NCI-H2081 (cell line): Measurements from ENCODE around the gene SPATA9.

Experiments used
- DNase-seq, 2 experiments: peaks; one replicate each; lab custom pipeline; 2025; lab: John Stamatoyannopoulos, UW

Gene SPATA9, protein sequence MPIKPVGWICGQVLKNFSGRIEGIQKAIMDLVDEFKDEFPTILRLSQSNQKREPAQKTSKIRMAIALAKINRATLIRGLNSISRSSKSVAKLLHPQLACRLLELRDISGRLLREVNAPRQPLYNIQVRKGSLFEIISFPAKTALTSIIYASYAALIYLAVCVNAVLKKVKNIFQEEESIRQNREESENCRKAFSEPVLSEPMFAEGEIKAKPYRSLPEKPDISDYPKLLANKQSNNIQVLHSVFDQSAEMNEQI

DNA sequence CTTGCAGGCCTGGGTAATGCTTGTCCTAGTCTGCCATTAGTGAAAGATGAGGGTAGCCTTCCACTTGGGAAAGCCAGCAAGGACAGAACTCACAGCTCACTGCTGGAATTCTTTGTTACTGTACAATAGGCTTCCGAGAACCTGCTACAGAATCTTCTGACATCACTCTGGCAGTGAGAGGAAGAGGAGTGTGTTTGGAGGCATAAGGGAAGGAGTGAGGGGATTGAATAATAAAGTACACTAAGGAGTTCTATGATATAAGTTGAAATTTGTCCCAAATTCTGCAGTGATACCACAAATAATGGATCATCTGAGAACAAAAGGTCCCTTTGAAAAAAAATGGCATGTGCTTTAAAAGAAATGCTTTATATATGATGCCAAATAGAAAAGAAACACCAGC is at the start of gene SPATA9:
Gene SPATA9, minus strand, starts transcription at position 101 of the 400 bp plus-strand sequence. CDS start 137 bp downstream, outside the sequence.
- no peak for DNase-seq

DNA sequence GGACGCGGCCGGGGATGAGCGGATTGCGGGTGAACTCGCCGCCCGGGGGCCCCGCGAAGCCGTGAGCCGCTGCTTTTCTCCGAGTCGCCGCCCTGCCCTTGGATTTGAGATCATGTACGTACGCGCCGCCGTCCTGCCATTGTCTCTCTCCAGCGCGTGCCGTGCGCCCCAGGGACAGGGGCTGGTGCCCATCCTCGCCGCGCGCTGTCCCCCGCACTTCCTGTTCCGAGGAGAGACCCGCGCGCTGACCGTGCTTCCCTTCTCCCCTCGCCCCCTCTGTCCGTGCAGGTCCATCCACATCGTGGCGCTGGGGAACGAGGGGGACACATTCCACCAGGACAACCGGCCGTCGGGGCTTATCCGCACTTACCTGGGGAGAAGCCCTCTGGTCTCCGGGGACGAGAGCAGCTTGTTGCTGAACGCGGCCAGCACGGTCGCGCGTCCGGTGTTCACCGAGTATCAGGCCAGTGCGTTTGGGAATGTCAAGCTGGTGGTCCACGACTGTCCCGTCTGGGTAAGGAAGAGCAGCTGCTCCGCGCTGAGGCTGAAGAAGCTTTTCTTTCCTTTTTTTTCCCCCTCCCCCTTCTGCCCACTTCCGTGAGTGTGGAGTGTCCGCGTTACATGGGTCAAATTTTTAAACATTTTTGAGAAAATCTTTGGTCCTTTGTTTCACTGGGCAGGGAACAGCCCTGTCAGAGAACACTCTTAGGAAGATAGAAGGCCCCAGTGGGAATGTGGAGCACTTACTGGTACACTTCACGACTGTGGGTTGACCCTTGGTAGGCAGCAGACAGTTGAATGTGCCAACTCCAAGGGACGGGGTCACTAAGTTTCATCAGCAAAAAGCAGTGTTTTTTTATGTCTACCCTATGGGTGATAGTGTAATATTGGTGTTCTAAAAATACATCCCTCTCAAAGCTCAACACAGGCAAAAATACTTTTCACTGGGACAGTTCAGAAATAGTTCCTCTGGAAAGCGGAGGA is 49.1 kb upstream of the SPATA9 start:
- DNase-seq, result peak; percentile 36 to 65

DNA sequence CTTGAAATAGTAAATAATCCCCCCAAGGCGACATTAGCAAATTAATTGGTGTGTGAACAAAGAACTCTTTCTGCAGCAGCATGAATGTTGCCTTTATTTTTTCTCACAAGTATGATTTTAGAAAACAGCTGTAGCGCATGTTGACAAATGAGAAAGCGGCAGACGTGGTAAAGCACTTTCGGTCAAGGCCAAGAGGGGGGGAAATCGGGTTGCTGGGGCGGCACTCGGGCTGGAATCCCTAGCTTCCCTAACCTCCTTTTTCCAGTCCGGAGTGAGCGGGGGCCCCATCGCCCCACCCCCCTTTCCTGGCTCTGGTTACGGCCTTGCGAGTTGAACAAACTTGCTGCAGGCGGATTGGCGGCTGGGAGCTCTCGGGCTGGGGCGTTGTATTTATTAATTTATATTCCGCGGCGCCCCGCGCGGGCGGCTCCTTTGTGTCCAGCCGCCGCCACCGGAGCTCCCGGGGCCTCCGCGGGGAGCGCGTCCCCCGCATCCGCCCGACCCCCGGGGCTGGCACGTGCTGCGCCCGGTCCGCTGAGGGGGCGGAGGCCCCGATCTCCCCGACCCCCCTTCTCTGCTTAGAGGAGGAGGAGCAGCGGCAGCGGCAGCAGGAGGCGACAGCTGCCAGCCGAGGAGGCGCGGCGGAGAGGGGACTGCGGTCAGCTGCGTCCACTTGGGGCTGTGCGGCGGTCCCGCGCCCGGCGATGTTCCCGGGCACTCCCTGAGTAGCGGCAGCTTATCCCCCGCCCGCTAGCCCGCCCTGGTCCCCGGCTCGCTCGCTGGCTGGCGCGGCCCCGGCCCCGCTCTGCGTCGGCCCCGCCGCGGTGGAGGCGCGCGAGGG is 48.2 kb upstream of the SPATA9 start, which contains the start of gene RHOBTB3:
Gene RHOBTB3, plus strand, starts transcription at position 607 of the 841 bp plus-strand sequence. CDS start 347 bp downstream, outside the sequence.
- DNase-seq, result peak; percentile 84 to 91

DNA sequence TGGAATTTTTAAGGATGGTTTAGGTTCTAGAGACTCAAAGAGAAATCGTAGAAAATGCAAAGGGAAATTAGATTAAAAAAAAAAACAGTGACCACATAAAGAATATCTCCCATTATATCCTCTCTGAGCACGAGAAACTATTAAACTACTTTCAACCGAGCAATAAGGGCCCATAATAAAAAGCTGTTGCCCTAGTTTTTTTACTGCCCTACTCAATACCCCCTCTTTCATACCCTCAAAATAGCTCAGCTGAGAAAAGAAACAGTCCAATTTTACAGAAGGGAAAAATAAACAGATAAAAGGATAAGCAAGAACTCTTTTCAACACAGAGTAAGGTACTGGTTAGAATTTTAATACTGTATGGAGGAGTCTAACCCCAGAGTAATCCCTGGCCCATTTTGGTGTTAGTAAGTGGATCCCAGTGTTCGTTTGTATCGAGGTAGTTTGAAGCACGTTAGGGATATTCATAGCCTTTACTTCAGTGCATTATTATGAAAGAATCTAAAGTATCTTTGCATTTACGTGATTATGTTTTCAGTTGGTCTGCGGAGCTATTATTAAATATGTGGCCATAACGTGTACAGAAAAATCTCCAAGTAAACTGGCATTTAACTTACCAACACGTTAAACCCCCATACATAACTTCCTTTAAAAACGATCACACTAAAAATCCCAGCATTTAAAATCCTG is 47.4 kb upstream of the SPATA9 start:
- DNase-seq, result no peak

DNA sequence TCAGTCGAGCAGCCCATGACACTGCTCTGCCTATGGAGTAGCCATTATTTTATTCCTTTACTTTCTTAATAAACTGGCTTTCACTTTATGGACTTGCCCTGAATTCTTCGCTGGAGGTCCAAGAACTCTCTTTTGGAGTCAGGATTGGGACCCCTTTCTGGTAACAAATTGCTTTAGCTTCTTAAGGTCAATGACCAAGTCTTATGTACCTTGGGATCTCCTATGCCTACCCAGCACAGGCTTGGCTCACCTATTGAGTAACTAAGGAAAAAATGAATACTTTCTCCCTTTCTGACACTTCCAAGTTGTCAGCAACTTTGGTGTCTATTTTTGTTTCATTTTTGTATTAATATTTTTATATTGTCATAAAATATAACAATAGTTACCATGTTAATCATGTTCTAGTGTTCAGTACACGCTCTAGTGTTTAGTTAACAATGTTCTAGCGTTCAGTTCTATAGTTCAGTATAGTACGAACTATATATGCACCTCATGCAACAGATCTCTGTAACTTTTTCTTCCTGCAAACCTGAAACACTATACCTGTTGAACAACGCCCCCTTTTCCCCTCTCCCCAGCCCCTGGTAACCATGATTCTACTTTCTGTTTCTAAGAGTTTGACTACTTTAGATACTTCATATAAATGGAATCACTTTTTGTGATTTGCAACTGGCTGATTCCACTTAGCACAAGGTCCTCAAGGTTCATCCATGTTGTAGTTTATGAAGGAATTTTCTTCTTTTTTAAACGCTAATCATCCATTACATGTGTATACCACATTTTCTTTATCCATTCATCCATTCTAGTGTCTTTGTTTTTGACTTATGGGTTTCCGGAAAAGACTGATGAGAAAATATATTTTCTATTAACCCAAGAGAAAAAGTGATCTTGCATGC is 46.6 kb upstream of the SPATA9 start:
- no peak for DNase-seq

DNA sequence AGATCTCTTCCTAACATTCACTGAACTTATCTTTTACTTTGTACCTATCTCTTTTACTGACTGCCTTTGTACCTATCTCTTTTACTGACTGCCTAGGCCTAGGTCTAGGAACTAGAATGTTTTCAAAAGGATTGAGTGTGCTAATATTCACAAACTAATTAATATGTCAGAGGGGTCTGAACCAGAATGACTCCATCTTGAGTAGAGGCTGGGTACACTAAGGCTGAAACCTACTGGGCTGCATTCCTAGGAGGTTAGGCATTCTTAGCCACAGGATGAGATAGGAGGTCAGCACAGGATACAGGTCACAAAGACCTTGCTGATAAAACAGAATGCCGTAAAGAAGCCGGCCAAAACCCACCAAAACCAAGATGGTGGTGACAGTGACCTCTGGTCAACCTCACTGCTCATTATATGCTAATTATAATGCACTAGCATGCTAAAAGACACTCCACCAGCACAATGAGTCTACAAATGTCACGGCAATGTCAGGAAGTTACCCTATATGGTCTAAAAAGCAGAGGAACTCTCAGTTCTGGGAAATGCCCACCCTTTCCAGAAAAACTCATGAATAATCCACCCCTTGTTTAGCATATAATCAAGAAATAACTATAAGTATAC is 45.8 kb upstream of the SPATA9 start:
- DNase-seq, result no peak

DNA sequence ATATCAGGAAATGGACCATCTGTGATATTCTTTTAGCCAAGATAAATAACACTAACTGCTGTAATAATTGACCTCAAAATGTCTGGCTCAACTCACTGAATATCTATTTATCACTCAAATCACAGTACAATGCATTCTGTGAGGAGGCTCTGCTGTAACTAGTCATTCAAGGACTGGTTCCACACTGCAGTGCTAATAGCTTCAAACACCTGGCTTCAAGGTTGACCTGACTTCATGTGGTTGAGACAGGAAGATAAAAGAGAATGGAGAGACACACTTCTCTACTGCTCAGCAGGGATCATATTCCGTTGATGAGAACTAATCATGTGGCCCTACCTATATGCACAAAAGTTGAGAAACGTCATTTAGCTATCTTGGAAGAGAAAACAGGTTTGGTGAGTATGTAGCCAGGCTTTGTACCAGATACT is 45.0 kb upstream of the SPATA9 start:
- DNase-seq, result peak in 1 of 2 experiments; percentile 85

DNA sequence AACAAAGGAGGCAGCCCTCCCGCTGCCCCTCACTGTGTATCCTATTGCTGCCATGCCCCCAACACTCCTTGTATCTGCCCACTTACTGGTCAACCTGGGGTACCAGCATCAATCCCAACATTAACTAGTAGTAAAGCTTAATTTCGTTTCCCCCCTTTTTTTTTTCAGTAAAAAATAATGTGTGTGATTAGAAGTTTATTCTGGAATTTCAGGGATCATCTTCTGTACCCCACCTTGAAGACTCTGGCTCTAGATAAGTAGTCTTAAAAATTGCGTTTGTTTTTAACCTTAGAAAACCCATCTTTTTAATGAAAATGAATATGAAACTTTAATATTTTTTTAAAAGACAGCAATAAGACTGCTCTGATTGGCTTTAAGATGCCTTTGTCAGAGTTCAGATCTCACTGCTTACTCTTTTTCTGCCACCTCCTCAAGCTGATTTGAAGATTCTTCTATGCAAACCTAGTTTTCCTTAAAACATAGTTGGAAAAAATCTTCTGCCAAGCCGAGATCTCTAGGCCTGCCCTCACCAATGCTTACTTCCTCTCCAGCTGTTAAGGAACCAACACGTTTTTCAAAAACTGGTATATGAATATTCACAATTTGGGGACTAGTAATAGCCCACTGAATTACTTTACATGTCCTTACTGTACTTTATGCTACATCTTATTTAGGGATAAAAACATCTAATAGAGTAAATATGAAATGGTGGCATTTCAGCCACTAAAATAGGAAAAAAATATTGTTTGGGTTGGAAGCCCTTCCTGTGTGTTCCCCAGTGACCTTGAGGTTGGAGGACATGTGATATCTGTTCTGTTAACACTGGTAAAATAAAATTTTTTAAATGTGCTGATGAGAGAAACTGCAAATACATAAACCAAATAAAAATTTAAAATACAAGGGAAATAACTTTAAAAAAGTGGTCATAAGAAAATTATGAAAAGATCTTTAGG is 44.3 kb upstream of the SPATA9 start:
- DNase-seq, result no peak

DNA sequence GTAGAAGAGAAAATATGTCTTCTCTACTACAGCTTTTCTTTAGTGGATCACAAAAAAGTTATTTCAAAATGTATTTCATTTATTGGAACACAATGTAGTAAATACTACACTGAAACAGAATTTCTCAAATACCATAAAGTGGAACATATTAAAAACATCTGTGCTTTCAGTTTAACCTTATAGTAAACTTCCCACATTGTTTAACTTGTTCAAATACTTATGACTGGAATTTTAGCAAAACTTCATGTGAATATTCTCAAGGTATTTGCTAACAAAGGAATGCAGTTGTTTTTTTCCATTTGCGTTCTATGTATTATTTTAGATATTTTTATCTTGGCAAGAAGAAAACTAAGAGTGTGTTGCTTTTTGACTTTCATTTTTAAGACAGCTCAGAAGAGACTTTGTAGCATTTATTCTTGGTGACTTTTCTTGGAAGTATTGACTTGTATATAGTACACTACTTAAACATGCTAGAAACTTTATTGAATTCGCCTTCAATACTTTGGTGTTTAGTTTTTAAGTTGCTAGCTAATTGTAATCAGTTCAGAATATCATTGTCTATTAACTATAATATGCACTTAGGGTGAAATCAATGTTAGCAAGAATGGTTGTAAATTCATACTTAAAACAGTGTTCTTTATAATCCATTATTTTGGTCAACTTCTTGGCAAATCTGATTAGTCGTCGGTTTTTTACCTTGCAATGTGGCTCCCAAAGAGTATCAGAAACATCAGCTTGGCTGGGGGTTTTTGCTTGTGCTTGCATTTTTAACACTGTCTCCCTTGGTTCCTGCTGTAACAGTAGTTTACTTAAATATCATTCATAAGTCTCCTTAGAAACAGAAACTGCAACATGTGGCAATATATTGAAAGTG is 43.4 kb upstream of the SPATA9 start:
- no peak for DNase-seq

DNA sequence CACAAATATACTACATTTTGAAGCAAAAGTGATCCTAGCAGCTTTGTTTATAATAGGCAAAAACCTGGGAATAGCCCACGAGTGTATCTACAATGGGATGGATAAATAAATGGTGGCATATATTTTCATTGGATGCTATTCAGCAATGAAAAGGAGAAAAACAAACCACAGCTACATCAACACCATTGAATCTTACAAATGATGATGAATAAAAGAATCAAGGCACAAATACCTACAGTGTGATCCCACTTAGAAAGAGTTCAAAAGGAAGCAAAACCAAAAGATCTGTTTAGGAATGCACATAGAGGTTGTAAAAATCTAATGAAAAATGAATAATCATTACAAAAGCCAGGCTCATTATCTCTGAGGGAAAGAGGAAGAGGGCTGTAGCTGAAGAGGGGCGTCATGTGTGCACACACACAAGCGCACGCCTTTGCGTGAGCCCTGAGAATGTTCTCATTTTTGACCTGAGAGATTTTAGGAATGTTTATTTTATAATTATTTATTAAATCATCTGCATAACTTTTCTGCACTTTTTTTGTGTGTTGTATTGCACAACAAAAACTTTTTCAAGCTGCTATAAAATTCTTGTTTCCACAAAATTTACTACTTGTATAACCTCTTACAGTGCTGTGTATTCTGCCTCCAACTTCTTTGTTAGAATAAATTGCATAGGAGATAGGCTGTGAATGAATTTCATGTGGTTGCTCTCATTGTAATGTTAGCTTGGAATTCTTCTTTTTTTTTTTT is 42.5 kb upstream of the SPATA9 start:
- no peak for DNase-seq

DNA sequence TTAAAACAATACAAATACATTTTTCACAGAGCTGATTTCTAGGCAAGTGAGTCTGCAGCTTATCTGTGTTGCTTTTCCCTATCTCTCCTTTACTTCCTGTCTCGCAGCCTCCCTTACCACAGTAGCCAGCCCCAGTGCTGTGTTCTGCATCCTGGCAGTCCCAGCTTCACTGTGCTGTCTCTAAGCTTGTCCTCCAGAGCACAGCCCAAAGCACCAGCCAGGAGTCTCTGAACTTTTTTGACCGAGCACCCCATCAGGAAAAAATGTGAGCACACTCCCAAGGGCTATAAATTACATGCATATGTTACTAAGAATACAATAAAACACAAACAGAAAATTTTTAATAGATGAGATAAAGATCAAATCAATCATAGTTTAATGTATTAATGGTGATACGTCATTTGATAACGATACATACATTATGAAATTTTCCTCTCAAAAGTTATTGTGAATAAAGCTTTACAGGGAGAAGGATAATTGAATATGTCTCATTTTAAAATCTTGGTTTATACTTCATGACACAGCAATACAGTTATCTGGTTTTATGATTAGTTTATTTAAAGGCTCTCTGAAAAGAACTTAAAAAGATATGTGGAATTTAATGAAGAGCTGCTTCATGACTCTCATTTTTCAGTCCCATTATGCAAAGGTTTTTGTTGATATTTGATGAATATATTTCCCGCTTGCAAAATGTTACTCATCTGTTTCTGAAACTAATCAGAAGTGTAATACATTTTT is 41.0 kb upstream of the SPATA9 start:
- DNase-seq, result no peak

DNA sequence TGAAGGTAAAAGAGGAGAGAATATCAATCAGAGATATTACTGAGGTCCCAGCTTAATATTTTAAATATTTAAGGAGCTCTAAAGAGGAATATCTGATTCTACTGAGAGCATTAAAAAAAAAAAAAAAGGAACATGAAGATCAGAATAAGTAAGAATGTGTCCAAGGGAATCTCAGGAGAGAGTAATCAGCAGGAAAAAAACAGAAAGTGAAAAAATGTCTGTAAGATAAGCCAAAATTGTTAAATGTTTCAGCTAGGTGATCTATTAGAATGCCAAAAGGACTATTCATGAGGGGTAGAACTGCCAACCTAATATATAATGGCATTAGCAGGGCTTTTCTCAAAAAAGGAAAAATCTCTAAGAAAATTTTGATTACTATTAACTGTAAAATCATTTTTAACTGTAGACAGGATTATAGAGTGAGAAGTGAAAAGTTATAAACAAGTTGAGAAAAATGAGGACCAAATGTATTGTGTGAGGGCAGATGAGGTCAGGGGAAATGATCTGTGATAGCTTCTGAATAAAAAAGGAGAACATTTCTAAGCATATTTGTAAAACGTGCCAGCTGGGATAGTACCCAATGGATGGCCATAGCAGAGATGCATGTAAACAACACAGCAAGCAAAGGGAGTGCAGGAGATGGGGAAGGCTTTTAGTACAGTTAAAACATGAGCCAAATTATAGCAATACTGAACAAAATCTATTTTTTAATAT is 38.9 kb upstream of the SPATA9 start:
- no peak for DNase-seq

DNA sequence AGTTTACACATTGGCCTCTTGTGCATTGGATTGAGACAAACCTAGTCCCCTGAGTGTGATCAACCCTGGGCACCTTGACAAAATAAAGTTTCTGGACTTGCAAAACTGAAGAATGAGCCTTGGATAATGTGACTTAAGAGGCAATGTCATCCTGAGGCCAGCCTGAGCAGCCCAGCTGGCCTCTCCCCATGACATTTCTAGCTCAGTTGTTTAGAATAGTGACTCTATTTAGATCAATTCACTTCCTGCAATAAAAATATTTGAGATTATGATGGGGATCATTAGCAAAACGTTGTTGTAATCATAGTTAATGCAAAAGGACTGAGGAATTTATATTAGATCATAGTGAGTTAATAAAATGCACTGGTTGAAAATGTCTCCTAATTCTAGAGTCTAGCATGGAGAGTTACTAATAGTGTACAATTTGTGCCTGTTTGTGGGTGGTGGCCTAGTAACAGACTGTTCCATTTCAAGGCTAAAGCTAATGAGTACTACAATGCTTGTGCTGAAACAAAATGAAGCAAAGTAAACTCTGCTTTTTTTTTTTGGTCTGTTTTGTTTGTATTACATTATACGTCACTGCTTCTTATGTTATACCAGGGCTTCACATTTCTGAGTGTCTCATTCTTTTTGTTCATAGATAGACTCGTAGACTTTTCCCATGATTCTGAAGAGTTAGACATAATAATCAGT is 37.4 kb upstream of the SPATA9 start:
- DNase-seq, result no peak

DNA sequence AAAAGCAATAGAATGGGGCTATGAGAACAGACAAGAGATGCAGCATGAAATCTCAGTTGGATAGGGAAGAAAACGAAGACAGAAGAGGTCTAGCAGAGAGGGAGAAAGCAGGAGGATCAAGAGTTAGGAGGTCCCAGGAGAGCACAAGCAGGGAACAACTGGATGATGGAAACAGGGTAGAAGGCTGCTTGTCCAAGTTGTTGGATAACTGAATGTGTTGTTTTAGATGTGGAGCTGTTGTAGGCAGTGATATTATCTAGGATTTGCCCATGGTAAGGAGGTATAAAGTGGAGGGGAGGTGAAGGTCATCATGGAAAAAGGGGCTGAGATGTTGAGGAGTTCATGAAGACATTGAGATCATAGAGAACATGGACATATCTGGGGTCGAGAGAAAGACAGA is 35.9 kb upstream of the SPATA9 start:
- DNase-seq, result no peak

DNA sequence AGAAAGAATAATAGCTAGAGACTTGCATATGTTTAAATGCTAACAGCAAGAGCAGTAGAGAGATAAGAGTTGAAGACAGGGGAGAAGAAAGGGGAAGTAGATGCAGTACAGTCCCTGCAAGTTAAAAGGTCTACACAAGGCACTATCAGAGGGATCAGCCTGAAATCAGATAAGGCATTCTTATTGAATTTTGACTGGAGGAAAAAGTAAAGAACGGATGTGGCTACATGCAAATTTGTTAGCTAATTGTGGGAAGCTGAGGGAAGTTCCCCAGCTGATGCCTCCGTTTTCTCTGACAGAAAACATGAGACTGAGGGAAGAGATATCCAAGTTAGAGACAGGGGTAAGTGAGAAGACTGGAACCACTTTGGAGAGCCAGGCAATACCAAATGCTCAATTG is 35.4 kb upstream of the SPATA9 start:
- no peak for DNase-seq
